ENCODE results near the gene KIF19.
"Not testable (repeated sequence)": the region's sequence is repeated elsewhere in the genome, so short reads cannot be mapped to it uniquely, and the experiment has no call there.

The KIF19 gene

DNA sequence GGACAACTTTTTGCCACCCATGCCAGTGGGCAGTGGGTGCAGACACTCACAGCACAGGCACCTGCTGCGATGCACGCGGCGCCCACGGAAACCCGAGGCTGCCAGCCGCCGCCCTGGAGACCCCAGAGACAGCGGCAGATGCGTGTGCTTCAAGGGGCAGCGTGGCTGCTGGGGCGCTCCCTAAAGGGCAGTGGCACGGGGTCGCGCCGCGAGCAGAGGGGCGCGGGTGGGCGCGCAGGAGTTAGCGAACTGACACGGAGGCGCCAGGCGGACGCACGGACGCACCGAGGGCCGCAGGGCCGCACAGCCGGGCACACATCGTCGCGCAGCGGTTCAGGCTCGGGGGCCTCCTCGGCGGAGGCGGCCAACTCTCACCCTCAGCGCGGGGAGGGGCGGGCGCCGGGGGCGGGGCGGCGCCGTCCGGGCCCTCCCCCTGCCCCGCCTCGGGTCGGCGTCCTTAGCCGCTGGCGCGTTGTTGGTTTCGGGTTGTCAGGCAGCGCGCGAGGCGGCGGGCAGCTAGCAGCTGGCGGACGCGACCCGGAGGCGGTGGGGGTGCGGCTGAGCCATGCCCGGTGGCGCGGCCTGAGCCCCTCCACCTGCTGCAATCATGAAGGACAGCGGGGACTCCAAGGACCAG is at the start of gene KIF19:
KIF19 (plus strand) TSS at position 484 of the 637 bp plus-strand sequence; CDS start at position 608, 124 bp downstream.
- DNase-seq (ENCODE audit: low read depth in 2 of 2) = peak; percentile 8 to 51

- no peak for DNase-seq (ENCODE audit: low read depth in 2 of 2)
These were observed 49.5 kb upstream of the KIF19 start for GRCh38 chr17:74276541-74277009.

DNA sequence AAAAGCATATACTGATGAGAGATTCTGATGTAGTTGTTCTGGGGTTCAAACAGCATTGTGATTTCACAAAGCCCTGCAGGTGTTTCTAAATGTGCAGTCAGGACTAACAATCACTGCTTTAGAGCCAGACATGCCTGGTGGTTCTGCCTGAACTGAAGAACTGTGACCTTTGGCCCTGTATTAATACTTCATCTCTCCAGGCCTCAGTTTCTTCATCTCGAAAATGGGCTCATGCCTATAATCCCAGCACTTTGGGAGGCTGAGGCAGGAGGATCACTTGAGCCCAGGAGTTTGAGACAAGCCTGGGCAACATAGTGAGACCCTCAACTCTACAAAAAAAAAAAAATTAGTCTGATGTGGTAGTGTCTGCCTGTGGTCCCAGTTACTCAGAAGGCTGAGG is 48.1 kb upstream of the KIF19 start:
- no peak for DNase-seq (ENCODE audit: low read depth in 2 of 2)

- not testable (repeated sequence) for DNase-seq (ENCODE audit: low read depth in 2 of 2)
These were observed 46.4 kb upstream of the KIF19 start for GRCh38 chr17:74279617-74280016.

DNA sequence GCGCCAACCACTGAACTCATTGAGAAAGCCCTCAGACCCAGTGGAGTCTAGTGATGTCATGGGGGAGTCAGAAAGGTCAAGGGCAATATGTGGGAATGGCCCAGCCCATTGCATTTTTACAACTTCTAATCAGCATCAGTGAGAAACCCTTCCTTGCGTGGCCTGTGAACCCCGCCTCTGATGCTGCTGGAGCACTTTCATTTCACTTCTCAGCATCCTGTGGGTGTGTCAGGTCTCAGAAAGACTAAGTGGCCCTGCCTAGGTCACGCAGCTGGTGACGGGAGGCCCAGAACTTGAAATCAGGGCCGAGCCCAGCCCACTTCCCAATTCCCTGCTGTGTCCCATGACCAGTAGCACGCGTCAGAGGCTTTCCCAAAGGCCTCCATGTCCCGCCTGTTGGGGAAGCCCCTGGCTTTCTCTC is 45.9 kb upstream of the KIF19 start:
- DNase-seq (ENCODE audit: low read depth in 2 of 2) = peak; percentile 31 to 45

GRCh38 chr17:74281799-74282198 is 44.2 kb upstream of the KIF19 start:
- no peak for DNase-seq (ENCODE audit: low read depth in 2 of 2)

- DNase-seq (ENCODE audit: low read depth in 2 of 2) = not testable (repeated sequence)
These were observed 43.8 kb upstream of the KIF19 start for GRCh38 chr17:74282274-74282586.

GRCh38 chr17:74282587-74283370 is 43.2 kb upstream of the KIF19 start:
- DNase-seq (ENCODE audit: low read depth in 2 of 2) = peak; percentile 19 to 43

GRCh38 chr17:74283371-74283673 is 42.7 kb upstream of the KIF19 start:
- DNase-seq (ENCODE audit: low read depth in 2 of 2) = no peak

- DNase-seq (ENCODE audit: low read depth in 2 of 2) = no peak
These were observed 38.9 kb upstream of the KIF19 start for GRCh38 chr17:74287031-74287602.

- DNase-seq (ENCODE audit: low read depth in 2 of 2) = no peak
These were observed 37.2 kb upstream of the KIF19 start for GRCh38 chr17:74288785-74289184.

GRCh38 chr17:74289688-74290087 is 36.3 kb upstream of the KIF19 start:
- no peak for DNase-seq (ENCODE audit: low read depth in 2 of 2)

- no peak for DNase-seq (ENCODE audit: low read depth in 2 of 2)
These were observed 35.7 kb upstream of the KIF19 start for GRCh38 chr17:74290340-74290739.

- no peak for DNase-seq (ENCODE audit: low read depth in 2 of 2)
These were observed 33.5 kb upstream of the KIF19 start for GRCh38 chr17:74292495-74292894.

DNA sequence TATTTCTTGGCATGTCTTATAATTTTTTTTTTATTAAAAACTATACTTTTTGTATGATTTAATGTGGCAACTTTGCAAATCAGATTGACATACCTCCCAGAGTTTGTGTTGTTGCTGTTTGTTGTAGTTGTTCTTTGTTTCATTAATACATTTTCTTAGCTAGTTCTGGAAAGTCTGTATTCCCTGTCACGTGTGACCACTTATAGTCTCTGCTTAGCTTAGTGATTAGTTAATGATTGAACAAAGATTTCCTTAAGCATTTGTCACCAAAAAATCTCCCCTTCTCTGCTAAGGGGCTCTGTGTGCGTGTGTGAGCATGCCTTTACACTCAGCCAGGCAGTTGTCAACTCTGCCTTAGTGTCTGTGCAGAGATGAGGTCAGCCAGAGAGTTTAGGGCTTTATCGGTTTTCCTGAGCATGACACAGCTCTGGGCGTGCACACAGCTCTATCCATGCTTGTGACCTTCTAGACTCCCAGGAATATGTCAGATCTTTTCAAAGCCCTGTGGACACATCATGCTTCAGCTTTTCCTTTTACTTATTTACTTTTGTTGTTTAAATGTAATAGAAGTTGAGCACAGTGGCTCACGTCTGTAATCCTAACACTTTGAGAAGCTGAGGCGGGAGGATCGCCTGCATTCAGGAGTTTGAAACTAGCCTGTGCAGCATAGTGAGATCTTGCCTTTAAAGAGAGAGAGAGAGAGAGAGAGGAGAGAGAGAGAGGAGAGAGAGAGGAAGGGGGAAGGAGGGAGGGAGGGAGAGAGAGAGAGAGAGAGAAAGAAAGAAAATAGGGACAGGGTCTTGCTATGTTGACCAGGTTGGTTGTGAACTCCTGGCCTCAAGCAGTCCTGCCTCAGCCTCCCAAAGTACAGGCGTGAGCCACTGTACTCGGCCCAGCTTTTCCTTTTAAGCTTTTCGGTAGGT is 30.1 kb upstream of the KIF19 start:
- no peak for DNase-seq (ENCODE audit: low read depth in 2 of 2)

DNA sequence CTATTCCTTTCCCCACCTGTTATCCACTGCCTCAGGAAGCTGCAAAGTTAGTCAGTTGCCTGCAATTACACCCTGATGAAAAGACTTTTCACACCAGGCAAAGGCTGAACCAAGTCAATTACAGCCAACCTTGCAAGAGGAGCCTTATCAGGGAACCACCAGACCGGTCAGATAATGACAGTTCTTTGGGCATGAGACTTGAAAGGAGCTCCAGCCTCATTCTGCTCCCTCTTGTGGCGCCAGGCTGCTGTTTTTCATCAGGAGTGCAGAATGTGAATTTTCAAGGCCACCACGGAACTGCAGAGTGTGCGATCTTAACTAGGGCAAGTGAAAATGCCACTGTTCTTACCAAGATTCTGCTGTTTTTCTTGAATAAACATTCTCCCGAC is 29.5 kb upstream of the KIF19 start:
- no peak for DNase-seq (ENCODE audit: low read depth in 2 of 2)

DNA sequence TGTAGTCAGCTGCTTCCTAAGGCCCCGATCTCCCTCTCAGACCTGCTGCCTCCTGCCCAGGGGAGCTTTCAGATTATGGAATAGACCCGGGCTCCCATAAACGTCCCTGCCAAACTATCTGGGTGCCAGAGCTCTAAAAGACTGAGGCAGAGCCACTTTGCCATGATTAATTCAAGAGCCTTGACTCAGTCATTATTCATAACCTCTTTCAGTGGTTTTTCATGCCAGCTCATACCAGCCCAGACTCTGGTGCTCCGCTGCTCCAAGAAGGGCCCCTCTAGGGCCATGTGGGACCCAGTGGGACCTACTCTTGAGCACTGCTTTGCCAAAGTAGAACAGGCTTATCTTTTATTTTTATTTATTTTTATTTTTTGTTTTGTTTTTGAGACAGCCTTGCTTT is 28.1 kb upstream of the KIF19 start:
- DNase-seq (ENCODE audit: low read depth in 2 of 2) = no peak

- no peak for DNase-seq (ENCODE audit: low read depth in 2 of 2)
These were observed 27.2 kb upstream of the KIF19 start for GRCh38 chr17:74298778-74299177.

- DNase-seq (ENCODE audit: low read depth in 2 of 2) = no peak
These were observed 26.6 kb upstream of the KIF19 start for GRCh38 chr17:74299226-74300009.

DNA sequence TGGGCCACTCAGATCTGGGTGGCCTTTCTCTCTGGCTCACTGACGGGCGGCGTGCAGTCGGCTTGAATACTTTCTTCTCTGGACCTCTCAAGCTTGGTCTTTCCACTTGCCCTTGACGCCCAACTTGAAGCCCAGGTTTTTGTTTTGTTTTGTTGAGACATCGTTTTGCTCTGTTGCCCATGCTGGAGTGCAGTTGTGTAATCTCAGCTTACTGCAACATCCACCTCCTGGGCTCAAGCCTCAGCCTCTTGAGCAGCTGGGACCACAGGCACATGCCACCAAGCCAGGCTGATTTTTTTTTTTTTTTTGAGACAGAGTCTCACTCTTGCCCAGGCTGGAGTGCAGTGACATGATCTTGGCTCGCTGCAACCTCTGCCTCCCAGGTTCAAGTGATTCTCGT is 22.7 kb upstream of the KIF19 start:
- no peak for DNase-seq (ENCODE audit: low read depth in 2 of 2)

DNA sequence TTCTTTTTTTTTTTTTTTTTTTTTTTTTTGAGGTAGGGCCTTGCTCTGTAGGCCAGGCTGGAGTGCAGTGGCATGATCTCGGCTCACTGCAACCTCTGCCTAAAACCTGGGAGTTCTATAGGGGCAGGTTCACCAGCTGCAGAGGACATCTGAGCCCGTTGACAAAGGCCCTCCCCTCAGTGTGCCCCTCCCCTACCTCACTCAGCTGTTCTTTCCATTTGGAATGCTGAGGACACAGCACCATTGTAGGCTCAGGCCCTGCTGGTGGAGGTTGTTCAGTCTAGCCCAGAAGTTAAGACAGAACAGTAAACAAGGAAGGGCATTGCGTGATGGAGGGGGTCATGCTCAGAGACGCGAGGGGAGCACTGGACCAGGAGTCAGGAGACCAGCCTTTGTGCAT is 21.8 kb upstream of the KIF19 start:
- DNase-seq (ENCODE audit: low read depth in 2 of 2) = no peak
